Measurements from ENCODE around the gene IQSEC1.

DNA sequence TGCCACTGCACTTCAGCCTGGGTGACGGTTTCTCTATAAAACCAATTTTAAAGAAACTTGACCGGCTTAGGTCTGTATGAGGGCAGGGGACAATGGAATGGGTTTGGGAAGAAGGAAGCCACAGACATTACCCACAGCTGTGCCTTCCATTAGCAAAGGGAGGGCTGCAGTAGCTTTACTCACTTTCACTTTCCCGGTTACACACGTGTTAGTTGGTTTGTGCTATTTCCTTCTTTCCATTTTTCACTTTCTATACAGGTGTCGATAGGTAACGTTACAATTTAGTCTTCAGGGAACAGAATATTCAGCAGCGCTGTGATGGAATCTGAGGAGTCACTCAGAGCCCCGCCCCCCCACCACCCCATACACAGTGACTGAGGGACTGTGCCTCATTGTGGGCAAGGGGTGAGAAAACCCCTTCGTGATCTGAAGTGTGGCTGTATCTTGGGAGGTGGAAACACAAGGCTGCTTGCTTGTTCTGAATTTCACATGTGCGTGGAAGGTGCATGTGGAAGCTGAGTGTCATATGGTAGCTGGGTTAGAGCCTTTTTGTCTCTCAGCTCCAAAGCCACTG, 187.0 kb downstream of the IQSEC1 start:
- TF ChIP-seq POLR2A (IDR thresholded peaks at IDR 0.05) (no peak), POLR2AphosphoS5 (IDR thresholded peaks at IDR 0.05) (no peak), EP300 (IDR thresholded peaks at IDR 0.05) (no peak)
- TF ChIP-seq, protein P1, sequence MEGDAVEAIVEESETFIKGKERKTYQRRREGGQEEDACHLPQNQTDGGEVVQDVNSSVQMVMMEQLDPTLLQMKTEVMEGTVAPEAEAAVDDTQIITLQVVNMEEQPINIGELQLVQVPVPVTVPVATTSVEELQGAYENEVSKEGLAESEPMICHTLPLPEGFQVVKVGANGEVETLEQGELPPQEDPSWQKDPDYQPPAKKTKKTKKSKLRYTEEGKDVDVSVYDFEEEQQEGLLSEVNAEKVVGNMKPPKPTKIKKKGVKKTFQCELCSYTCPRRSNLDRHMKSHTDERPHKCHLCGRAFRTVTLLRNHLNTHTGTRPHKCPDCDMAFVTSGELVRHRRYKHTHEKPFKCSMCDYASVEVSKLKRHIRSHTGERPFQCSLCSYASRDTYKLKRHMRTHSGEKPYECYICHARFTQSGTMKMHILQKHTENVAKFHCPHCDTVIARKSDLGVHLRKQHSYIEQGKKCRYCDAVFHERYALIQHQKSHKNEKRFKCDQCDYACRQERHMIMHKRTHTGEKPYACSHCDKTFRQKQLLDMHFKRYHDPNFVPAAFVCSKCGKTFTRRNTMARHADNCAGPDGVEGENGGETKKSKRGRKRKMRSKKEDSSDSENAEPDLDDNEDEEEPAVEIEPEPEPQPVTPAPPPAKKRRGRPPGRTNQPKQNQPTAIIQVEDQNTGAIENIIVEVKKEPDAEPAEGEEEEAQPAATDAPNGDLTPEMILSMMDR (IDR thresholded peaks at IDR 0.05), result no peak

All from sigmoid colon (tissue), 4 donors.